ENCODE data around the gene ESR1. TPM values are rescaled to one million over a fixed set of nuclear protein-coding genes. Genes with fewer than 3 reads are reported as not detected.
"Not testable (repeated sequence)": the region's sequence is repeated elsewhere in the genome, so short reads cannot be mapped to it uniquely, and the experiment has no call there.

The ESR1 gene
- total RNA-seq, 1 experiment from 2014 or later = 0.03 TPM

GRCh38 chr6:152050451-152051195, 243.1 kb downstream of the ESR1 start:
- DNase-seq (ENCODE audit: low read depth) = no peak

- no peak for DNase-seq (ENCODE audit: low read depth)
These were observed 244.6 kb downstream of the ESR1 start for GRCh38 chr6:152052061-152052460.

GRCh38 chr6:152053332-152053731, 245.8 kb downstream of the ESR1 start:
- DNase-seq (ENCODE audit: low read depth) = no peak

GRCh38 chr6:152054441-152054840, 247.0 kb downstream of the ESR1 start:
- peak; percentile 77 for DNase-seq (ENCODE audit: low read depth)

GRCh38 chr6:152055517-152055916, 248.0 kb downstream of the ESR1 start:
- no peak for DNase-seq (ENCODE audit: low read depth)

- DNase-seq (ENCODE audit: low read depth) = no peak
These were observed 250.5 kb downstream of the ESR1 start for GRCh38 chr6:152057832-152058498.

- no peak for DNase-seq (ENCODE audit: low read depth)
These were observed 252.4 kb downstream of the ESR1 start for GRCh38 chr6:152059909-152060308.

GRCh38 chr6:152062476-152062875, 255.0 kb downstream of the ESR1 start:
- no peak for DNase-seq (ENCODE audit: low read depth)

GRCh38 chr6:152063170-152063921, 255.9 kb downstream of the ESR1 start:
- DNase-seq (ENCODE audit: low read depth) = no peak

- no peak for DNase-seq (ENCODE audit: low read depth)
These were observed 261.3 kb downstream of the ESR1 start for GRCh38 chr6:152068622-152069261.

GRCh38 chr6:152070556-152070955, 263.1 kb downstream of the ESR1 start:
- no peak for DNase-seq (ENCODE audit: low read depth)

GRCh38 chr6:152071318-152071717, 263.8 kb downstream of the ESR1 start:
- DNase-seq (ENCODE audit: low read depth) = no peak

GRCh38 chr6:152071843-152072242, 264.4 kb downstream of the ESR1 start:
- no peak for DNase-seq (ENCODE audit: low read depth)

GRCh38 chr6:152076242-152076641, 268.8 kb downstream of the ESR1 start:
- DNase-seq (ENCODE audit: low read depth) = not testable (repeated sequence)

GRCh38 chr6:152078001-152078400, 270.5 kb downstream of the ESR1 start:
- no peak for DNase-seq (ENCODE audit: low read depth)

- no peak for DNase-seq (ENCODE audit: low read depth)
These were observed 271.3 kb downstream of the ESR1 start for GRCh38 chr6:152078804-152079203.

- peak; percentile 89 for DNase-seq (ENCODE audit: low read depth)
These were observed 278.0 kb downstream of the ESR1 start for GRCh38 chr6:152085451-152085921.

- no peak for DNase-seq (ENCODE audit: low read depth)
These were observed 278.9 kb downstream of the ESR1 start for GRCh38 chr6:152086223-152086873.

GRCh38 chr6:152087096-152087495, 279.6 kb downstream of the ESR1 start:
- peak; percentile 64 for DNase-seq (ENCODE audit: low read depth)

GRCh38 chr6:152087701-152088100, 280.2 kb downstream of the ESR1 start:
- no peak for DNase-seq (ENCODE audit: low read depth)

- peak; percentile 63 for DNase-seq (ENCODE audit: low read depth)
These were observed 282.5 kb downstream of the ESR1 start for GRCh38 chr6:152089992-152090391.

Measured in HT1080 (cell line).